NCI-H187 treated with DMSO at 0.1 percent for 48 hours (cell line): ENCODE data around the gene AIMP2.
A peak's percentile ranks its signal among the peaks of the same experiment; 100 is the strongest.
"Not testable (repeated sequence)": the region's sequence is repeated elsewhere in the genome, so short reads cannot be mapped to it uniquely, and the experiment has no call there.

Experiments
- DNase-seq: peaks from one replicate; lab custom pipeline; 2025; lab: John Stamatoyannopoulos, UW

Gene AIMP2

DNA sequence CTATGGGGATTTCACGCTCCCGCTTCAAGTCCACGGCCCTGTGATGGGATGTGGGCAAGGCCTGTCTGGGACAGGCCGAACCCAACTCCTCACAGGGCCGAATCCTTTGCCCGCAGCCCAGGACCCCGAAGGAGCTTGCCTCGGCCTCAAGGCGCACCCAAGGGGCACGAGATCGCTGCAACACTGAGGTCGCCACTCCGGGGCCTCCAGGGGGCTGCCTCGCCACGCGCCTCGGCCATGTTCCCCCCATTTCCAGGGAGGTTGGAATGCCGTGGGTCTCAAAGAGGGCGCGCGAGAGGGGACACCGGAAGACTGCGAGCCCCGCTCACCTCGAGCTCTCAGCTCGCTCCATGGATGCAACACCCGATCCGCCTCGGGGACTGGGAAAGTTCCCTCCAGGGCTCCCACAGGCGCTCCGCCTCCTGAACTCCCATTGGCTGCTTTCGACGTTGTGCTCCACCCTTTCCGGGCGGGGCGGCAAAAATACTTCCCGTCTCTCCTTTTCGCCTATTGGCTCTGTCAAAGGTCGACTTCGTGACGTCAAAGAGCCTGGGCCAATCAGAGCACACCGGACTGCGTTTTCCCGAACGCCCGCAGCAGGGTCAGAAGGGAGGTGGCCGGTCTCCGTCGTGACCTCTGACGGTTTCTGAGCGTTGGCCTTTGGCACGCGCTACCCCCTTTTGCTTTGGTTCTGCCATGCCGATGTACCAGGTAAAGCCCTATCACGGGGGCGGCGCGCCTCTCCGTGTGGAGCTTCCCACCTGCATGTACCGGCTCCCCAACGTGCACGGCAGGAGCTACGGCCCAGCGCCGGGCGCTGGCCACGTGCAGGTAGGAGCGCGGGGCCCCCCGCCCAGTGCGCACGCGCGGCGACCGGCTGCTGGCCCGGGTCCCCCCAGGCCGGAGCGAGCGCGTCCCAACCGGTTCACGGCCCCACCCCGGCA, at the start of gene AIMP2, which contains the start of gene PMS2:
Gene AIMP2, plus strand, starts transcription at position 605 of the 944 bp plus-strand sequence. Its CDS starts 92 bp downstream, at position 697.
Gene PMS2, minus strand, starts transcription at position 382 of the 944 bp plus-strand sequence. Its CDS starts 30 bp downstream, at position 352.
- peak; percentile 89 for DNase-seq

DNA sequence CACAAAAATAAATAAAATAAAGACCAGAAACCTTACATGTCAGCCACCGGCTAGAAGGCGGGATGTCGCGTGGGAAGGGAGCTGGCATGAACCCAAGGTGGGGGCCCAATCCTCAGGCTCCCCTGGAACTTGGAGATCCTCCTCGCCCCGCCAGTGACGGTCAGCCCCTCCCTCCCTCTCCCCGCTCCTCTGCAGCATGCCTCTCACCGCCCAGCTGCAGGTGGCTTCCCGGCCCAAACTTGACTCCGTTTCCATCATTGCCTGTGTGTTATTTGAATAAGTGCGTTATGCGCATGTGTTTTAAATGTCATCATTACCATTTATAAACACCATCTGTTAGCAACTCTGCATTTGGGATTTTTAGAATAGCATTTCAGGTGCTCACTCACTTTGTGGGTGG, 45.9 kb upstream of the AIMP2 start:
- DNase-seq: not testable (repeated sequence)

DNA sequence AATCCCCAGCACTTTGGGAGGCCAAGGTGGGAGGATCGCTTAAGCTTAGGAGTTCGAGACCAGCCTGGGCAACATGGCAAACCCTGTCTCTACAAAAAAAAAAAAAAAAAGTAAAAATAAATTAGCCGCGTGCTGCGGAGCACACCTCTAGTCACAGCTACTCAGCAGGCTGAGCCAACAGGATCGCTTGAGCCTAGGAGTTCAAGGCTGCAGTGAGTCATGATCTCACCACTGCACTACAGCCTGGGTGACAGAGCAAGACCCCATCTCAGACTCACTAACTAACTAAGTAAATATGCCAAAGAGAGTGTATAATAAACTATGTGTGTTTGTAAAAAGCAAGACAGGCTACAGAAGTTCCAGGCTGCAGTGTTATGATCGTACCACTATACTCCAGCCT, 45.3 kb upstream of the AIMP2 start:
- DNase-seq: not testable (repeated sequence)

DNA sequence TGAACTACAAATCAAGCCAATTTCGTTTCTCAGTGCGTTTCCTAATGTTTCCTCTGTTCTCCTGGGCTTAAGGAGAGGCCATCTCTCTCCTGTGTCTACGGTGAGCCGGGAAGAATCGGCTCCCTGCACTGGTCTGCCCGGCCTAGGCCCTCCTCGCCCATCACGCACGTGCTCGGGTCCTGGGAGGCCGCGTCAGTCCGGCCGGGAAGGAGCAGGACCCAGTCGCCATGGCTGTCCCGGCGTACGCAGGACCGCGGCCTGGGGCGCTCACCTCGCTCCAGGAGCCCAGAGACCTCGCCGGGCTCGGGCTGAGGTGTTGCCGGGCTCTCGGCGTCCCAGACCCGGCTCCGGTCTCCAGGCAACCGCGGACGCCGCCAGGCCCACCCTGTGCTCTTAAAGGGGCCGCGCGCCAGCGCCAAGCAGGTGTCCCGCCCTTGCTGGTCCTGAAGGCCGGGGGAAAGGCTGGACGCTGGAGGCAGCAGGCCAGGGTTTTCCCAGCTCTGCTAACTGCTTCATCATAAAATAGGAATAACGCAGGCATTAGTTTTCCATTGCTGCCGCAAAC, 38.6 kb upstream of the AIMP2 start, which contains the start of gene RSPH10B:
Gene RSPH10B, minus strand, starts transcription at position 343 of the 565 bp plus-strand sequence. CDS start 3,573 bp downstream, outside the sequence.
- DNase-seq: not testable (repeated sequence)

DNA sequence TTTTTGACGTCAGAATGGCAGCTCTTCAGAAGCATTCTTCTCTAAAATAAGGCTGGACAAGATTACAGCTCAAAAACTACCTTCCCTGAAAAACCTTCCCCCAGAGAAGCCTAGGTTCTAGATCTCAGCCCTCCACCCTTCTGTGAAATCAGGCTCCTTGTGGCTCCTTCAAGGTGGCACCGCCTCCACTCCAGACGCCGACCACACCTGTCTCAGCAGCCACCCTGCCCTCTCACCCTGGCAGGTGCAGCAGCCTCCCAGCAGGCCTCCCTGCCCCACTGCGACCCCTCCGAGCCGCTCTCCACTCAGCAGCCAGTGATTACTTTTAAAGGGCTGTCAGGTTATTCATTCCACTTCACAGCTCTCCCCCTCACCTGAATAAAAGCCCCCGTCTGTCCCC, 35.5 kb upstream of the AIMP2 start:
- not testable (repeated sequence) for DNase-seq

DNA sequence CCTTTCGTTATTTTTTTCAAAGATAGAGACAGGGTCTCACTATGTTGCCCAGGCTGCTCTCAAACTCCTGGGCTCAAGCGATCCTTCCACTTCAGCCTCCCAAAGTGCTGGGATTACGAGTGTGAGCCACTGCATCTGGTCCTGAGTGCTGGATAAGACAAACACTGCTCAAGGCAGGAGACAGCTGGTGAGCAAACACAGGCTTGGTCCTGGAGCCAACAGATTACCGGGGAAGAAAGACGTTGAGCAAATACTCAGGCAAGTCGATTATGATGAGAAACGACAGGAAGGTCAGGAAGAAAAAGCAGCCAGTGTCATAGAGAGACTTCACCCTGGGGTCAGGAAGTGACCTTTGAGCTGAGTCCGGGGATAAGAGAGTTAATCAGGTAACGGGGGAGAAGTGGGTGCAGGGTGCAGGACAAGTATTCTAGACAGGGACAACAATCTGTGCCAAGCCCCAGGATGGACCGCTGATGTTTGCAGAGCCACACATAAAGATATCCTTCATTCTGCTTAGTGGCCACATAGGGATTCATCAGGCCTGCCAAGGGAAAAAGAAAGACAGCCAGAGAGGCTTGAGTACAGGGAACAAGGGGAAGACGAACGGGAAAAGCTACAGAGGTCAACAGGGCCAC, 29.3 kb upstream of the AIMP2 start:
- not testable (repeated sequence) for DNase-seq

DNA sequence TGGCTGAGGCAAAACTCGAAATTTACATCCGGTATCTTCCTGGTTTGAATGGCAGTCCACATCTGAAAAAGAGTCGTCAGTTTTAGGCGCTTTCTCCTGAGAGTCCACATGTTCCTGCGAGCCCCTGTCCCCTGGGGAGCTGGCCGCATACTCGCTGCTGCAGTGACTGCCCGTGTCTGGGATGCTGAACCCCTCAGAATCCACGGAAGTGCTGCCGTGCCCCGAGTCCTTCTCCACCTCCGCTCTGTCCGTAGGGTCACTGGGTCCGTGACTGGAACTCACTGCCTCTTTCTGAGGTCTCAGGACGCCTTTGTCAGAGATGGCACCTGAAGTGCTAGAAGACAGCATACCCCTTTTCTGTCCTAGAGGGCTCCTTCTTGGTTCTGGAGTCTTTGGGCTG, 22.0 kb upstream of the AIMP2 start:
- not testable (repeated sequence) for DNase-seq

DNA sequence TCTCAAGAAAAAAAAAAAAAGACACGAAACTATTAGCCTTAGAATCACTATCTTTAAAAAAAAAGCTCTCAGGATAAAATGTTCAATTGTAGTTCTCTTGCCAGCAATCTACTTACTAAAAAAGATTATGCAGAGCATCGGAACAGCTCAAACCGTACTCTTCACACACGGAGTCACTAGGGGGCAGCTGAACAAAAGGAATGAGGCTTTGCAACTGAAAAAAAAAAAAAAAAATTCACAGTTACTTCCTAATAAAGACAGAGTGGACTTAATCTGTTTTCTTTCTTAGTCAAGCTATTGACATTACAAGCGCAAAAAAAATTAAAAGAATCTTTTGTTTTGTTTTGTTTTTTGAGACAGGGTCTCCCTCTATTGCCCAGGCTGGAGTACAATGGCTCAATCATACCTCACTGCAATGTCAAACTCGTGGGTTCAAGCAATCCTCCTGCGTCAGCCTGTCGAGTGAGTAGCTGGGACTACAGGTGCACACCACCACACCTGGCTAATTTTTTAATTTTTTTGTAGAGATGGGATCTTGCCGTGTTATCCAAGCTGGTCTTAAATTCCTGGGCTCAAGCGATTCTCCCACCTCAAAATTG, 11.8 kb upstream of the AIMP2 start:
- DNase-seq: peak; percentile 3

DNA sequence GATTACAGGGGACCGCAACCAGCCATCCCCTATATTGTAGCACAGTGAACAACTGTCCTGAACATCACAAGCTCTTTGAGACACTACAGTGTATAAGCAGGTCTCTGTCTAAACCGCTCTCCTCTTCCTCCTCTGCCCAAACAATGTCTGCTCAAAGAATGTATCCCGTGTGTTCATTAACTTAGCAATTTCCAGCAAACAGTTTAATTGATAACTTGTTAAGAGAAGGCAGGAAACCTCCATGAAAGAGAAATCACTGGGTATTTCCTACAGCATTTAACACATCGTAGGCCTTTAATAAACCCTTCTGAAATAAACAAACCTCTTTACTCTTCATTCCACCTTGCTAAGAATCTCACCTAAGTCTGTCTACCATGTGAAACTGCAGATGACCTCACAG, 1.7 kb upstream of the AIMP2 start:
- DNase-seq: no peak

DNA sequence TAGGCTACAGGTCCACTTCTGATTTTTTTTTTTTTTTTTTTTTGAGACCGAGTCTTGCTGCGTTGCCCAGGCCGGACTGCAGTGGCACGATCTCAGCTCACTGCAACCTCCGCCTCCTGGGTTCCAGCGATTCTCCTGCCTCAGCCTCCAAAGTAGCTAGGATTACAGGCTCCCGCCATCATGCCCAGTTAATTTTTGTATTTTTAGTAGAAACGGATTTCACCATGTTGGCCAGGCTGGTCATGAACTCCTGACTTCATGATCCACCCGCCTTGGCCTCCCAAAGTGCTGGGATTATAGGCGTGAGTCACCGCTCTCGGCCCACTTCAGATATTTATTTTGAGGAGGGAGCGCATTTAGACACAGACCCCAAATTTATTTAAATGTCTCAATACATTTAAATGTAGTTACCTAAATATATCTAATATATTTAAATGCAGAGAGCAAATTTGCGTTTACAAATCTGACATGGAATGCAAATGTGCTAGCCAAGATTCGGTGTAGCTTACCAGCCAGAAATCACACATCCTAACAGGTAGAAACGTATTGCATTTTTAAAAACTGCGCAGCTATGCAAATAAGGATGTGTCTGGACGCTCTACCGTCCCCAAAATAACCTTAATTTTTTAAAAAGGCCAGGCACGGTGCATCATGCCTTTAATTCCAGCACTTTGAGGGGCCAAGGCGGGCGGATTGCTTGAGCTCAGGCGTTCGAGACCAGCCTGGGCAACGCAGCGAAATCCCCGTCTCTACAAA, 1.1 kb upstream of the AIMP2 start:
- not testable (repeated sequence) for DNase-seq

DNA sequence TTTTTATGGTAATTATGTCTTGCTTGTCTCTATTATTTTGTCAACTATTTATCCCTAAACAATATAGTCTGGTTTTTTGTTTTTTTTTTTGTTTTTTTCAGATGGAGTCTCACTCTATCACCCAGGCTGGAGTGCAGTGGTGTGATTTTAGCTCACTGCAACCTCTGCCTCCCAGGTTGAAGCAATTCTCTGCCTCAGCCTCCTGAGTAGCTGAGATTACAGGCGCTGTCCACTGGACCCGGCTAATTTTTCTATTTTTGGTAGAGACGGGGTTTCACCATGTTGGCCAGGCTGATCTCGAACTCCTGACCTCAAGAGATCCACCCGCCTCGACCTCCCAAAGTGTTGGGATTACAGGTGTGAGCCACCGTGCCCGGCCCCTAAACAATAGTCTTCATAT, 1.3 kb downstream of the AIMP2 start:
- not testable (repeated sequence) for DNase-seq

DNA sequence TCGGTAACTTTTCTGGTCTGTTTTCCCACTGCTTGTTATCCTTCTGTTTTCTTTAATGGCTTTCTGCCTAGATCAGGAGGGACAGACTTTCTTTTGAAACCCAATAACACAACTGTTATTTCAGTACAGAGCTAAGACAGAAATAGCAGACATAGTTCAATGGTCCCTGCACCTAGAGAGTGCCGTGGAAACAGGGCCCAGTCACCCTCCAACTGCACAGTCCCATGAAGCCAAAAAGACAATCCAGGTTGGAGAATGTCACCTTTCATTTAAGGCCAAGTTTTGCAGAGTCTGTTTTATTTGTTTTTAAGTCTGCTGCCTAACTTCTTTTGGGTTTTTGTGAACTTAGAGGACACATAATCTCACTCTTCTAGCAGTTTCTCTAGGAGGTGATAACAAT, 2.5 kb downstream of the AIMP2 start:
- DNase-seq: no peak

DNA sequence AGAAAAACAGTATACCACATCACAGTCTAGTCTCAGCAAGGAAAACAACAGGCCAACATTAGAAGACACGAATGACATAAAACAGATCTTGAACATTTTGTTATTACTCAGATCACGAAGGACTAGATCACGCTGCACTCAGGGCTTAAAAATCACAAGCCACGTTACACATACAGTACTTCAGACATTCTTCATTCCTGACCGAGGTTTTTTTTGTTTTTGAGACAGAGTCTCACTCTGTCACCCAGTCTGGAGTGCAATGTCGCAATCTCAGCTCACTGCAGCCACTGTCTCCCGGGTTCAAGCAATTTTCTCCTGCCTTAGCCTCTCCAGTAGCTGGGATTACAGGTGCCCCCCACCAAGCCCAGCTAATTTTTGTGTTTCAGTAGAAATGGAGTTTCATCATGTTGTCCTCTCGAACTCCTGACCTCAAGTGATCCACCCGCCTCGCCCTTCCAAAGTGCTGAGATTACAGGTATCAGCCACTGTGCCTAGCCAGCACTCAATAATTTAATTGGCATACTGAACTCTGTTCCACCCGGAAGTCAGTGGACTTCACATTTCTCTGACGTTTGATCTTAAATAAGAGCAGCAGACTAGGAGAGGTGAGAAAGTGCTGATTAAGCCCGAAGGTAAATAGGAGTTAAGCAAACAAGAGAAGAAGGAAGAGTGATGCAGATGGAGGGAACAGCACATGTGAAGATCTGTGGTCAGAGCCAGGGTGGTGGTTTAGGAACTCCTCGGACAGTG, 3.5 kb downstream of the AIMP2 start:
- DNase-seq: no peak

DNA sequence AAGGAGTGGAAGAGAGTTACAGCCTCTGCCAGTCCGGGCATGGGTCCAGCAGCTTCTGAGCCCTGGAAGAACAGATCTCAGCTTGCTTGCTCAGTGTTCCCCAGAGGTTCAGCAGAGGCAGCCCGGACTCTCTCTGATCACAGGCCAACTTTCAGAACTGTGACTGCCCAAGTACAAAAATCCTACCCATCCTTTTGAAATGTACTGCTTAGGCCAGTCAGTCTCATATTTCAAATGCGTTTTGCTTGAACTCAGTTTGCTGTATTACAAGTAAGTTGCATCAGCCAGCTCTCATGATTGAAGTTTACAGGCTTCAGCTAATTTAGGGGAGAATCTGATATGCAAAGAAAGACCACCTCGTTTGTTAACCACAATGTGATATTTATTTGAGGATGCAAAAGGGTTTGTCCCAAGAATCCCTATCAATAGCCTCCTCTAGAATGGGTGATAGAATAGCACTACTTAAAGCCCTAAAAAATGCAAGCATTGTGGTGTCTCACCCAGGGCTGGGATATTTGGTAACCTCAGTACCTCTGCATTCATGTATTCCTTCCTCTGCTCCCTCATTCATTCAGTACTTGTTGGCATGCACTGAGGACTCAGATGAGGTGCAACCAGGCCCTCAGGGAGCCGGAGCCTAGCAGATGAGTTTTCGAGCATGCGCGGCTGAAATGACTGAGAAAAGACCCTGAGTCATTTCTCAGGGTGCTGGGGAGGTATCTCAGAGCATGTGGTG, 7.0 kb downstream of the AIMP2 start:
- no peak for DNase-seq

DNA sequence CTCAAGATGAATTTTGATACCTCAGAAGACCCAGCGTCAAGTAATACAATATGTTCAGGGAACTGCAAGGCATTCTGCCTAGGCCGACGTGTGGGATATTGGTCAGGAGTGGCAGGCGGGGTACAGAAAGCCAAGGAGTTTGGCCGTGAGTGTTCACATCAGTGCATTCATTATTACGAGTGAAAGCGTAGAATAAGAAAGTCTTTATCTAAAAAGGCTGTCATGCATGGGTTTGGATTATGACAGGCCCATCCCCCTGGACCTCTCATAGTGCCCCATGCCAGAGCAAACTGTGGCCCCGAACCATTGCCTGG, 7.5 kb downstream of the AIMP2 start:
- DNase-seq: no peak

DNA sequence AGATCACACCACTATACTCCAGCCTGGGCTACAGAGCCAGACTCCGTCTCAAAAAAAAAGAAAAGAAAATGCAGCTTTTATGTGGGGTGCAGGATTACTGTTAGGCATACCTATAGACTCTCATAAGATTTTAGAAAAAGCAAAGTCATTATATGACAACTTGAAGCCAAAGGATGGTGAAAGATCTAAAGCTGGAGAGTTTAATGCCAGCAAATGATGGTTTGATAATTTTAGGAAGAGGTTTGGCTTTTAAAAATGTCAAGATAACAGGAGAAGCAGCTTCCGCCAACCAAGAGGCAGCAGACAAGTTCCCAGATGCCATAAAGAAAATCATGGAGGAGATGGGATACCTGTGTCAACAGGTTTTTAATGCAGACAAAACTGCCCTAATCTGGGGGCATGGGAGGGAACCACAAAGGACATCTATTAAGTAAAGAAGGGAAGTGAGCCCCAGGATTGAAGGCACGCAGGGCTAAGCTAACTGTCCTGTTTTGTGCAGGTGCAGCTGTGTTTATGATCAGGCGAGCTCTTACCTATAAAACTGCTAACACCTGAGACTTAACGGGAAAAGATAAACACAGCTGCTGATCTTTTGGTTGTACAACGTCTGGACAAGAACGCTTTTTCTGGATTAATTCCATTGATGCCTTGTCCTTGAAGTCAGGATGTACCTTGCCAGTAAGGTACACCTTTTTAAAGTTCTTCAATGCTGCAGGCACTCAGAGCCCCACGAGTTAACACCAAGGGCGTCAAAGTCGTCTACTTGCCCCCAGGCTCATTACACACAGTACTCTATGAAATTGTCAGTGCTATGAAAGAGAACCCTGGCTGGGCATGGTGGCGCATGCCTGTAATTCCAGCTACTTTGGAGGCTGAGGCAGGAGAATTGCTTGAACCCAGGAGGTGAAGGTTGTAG, 11.6 kb downstream of the AIMP2 start:
- peak; percentile 50 for DNase-seq

DNA sequence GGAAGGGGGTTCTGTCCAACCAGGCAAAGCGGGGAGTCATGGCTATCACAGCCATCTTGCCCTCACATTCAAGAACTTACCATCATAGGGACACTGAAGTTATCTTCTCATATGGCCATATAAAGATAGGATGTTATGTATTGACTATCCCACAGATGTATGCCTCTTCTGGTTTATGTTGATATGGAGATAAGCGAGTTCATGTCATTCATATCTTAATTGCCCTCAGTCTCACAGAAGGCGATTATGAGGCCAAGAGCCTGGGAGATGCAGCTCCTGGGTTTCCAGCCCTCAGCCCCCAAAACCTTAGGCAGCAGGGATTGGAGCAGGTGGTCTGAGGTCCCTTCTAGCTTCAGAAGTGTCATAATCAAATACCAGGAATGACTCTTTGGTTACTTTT, 13.6 kb downstream of the AIMP2 start:
- DNase-seq: no peak

DNA sequence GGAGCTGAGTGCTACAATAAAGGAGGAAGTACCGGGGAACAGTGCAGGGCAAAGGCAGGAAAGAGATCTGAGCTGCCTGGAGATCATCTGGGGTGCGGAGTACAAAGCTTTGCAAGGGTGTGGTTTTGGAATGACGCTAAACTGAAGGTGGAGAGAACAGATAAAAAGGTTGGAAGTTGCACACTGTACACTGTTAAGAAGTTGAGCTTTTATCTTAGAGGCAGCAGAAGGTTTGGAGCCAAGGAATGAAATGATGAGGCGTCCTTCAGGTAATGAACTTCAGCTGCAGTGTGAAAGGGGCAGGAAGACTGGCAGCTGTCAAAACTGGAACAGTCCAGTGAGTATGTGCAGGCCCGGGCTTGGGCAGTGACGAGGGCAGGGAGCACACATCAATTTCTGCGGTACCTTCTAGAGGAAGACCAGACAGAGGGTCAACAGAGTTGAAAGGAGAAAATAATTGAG, 14.9 kb downstream of the AIMP2 start:
- DNase-seq: no peak
